Tibial nerve (tissue), 3 donors: ENCODE measurements around the gene SETD7.

Experiments used
- POLR2A ChIP-seq, 2 donors: fragments of 450-650 bp; IDR thresholded peaks; one replicate each; pipeline ENCODE4 v1.6.1; 2017; ENCODE audit warnings: antibody characterized with exemption in 2 of 2, mild to moderate bottlenecking in 2 of 2, moderate library complexity in 2 of 2
- TF ChIP-seq, protein P1 (sequence below), 5 experiments: fragments of 200-600 bp in 3 of 5; fragments of 450-650 bp in 2 of 5; sonication (generic) in 3 of 5; IDR thresholded peaks; one replicate each; pipeline ENCODE4 v1.5.1; 2016 to 2019; ENCODE audit warnings: antibody characterized with exemption in 5 of 5, mild to moderate bottlenecking in 3 of 5, moderate library complexity in 2 of 5

DNA sequence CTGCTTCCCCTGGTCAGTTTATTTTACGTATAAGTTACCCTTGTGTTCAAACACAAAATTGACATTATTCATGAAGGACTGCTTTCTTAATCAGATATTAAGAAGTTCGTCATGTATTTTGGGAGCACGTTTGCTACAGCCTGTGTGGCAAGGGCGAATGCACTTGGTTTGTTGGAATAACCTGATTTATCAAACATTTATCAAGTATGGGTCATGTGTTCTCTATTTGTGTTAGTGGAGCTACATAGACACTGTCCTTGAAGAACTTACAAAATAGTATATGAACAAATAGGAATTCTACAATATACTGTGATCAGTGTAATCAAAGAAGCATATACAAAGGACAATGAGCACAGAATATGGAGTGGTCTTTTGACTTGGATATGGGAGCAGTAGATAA lies 79.7 kb downstream of the SETD7 start:
- TF ChIP-seq, protein P1, sequence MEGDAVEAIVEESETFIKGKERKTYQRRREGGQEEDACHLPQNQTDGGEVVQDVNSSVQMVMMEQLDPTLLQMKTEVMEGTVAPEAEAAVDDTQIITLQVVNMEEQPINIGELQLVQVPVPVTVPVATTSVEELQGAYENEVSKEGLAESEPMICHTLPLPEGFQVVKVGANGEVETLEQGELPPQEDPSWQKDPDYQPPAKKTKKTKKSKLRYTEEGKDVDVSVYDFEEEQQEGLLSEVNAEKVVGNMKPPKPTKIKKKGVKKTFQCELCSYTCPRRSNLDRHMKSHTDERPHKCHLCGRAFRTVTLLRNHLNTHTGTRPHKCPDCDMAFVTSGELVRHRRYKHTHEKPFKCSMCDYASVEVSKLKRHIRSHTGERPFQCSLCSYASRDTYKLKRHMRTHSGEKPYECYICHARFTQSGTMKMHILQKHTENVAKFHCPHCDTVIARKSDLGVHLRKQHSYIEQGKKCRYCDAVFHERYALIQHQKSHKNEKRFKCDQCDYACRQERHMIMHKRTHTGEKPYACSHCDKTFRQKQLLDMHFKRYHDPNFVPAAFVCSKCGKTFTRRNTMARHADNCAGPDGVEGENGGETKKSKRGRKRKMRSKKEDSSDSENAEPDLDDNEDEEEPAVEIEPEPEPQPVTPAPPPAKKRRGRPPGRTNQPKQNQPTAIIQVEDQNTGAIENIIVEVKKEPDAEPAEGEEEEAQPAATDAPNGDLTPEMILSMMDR (IDR thresholded peaks at IDR 0.05) = no peak
- no peak for TF ChIP-seq POLR2A (IDR thresholded peaks at IDR 0.05)
